ENCODE results near the gene TAF11L5.
"Not testable (repeated sequence)": the region's sequence is repeated elsewhere in the genome, so short reads cannot be mapped to it uniquely, and the experiment has no call there.

The TAF11L5 gene
- 0 reads per million in 2 donors for total RNA-seq

DNA sequence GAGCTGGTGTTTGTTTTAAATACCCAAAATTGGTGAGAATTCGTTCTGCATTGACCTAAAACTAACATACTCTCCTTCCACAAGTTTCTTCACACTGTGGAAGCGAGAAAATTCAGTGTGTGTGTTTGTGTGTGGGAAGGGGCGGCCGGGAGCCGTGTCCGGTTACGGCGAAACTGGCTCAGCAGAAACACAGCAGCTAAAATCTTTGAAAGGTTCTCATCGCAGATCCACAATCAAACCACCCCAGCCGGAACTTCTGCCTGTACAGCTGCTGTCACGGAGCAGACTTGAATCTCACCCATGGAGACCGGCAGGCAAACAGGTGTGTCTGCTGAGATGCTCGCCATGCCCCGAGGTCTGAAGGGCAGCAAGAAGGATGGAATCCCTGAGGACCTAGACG is at the start of gene TAF11L5:
Gene TAF11L5, plus strand, starts transcription at position 301 of the 400 bp plus-strand sequence.
- not testable (repeated sequence) for DNase-seq

DNA sequence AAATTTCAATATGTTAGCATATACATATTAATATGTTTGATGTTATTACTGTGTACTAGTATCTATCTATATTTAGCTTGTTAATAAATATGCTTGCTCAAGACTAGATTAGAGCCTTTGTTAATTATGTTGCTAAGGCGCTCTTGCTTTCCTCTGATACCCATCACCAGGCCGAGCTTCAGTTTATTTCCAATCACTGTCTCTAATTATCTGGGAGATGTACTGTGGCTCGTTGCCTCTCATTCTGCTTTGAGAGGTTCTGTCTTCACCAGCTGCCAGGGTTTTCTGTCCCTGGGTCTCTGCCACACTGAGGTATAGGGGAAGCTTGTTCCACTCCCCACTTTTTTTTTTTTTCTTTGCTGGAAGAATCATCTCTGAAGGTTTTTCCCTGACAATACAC is 48.0 kb upstream of the TAF11L5 start:
- no peak for DNase-seq

DNA sequence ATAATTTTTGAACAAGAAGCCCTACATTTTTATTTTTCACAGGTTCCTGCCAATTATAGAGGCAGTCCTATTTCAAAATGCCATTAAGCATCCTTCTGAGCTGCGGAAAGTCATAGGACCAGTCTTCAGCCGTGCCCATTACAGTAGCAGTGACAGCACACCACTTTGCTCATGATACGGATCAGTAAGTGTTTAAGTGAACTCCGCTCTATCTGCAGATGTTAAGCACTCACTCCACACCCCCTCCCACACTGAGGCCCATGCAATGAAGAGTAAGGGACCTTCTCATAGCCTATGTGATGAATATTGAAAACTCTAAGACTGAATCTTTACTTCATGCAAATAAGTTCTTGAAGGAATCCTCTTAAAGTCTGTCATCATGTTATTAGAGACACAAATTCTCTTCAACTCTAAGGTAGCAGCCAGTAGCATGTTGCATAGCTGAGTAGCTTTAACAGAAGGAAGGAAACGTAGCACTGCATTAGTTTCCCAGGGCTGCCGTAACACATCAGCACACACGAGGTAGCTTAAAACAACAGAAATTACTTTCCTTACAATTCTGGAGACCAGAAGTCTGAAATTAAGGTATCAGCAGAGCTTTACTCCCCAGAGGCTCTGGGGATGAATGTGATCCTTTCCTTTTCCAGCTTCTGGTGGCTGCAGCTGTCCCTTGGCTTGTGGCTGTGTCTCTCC is 47.3 kb upstream of the TAF11L5 start:
- DNase-seq = no peak

DNA sequence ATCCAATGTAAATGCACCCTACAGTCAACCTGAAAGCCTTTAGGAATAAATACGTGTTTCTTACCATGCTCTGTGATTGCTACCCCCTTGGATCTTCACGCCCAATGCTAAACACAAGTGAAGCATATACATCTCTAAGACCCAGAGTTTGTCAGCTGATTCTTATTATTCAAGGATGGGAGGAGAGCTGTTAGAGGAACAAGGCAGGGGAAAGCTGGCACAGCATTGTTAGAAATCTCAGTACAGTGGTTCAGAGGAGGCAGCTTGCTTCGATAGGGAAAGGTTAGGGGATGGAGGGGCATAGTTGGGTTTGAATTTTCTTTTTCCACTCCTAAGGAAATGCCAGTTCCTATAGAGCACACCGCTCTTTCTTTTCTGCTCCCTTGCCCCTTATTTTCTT is 43.7 kb upstream of the TAF11L5 start:
- no peak for DNase-seq

DNA sequence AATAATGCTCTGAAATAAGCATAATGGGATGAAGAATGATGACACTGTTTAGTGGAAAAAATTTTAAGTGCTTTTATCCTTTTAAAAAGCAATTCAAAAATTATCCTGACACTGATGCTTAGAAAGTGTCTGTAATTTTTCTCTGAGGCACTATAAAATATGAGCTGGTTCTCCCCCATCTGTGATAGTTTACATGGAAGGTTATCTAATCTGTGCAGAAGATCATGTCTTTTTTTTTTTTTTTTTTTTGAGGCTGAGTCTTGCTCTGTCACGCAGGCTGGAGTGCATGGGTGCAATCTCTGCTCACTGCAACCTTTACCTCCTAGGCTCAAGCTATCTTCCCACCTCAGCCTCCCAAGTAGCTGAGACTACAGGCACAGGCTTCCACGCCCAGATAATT is 42.2 kb upstream of the TAF11L5 start:
- DNase-seq = no peak

DNA sequence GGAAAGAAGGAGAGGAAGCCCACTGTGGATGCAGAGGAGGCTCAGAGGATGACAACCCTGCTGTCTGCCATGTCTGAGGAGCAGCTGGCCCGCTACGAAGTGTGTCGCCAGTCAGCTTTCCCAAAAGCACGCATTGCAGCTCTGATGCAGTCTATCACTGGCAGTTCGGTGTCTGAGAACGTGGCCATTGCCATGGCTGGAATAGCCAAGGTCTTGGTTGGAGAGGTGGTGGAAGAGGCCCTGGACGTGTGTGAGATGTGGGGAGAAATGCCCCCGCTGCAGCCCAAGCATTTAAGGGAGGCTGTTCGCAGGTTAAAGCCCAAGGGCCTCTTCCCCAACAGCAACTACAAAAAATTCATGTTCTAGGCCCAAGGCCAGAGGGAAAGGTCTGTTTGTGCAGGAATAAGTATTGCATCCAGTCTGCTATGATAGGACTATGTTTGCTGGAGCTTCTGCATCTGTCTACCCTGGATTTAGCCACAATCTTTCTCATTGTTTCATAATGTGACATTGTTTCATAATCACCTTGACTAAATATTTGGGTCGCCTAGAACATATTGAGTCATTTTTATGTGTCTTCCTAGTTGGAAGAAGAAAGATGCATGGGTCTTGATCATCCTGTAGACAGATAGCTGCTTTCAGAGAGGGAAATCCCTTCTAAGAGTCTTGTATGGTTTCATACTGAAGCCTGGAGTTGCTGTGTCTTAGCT is 38.4 kb upstream of the TAF11L5 start:
- not testable (repeated sequence) for DNase-seq

DNA sequence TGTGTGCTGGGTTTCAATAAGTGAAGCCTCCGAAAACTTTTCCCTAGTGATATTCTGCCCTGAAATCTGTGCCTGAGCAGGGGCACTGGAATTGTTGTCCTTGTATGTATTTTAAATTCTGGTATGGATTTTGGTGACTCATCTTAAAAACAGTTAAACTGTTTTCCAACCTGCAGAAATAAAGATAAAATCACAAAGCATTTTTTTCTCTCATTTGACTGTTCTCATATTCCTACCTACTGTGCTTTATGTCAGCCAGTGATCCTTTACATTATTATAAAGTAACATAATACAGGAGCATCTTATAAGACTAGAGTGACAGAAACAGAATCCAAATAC is 37.9 kb upstream of the TAF11L5 start:
- no peak for DNase-seq

DNA sequence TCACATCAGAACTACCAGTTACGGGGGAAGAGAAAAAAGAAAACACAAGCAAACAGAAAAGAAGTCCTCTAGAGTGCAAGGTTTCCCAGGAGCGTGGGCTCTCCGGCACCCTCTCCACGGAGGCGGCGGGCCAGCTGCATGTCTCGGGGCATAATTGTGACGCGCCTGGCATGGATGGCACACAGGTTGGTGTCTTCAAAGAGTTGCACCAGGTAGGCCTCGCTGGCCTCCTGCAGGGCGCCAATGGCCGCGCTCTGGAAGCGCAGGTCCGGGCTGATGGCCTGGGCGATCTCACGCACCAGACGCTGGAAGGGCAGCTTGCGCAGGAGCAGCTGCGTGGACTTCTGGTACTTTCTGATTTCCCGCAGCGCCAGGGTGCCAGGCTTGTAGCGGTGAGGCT is 33.8 kb upstream of the TAF11L5 start:
- not testable (repeated sequence) for DNase-seq

DNA sequence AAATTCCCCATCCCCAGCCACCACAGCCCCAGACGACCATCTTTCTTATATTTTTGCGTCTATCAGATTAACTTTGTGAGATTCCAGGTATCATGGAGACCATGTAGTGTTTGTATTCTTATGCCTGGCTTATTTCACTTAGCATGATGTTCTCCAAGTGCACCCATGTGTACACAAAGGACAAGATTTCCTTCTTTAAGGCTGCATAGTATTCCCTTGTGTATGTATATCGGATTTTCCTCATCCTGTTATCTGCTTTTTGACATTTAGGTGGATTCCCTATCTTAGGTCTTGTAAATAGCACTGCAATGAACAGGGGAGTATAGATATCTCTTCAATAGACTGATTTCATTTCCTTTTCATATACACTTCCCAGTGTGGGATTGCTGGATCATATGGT is 32.3 kb upstream of the TAF11L5 start:
- DNase-seq = no peak

DNA sequence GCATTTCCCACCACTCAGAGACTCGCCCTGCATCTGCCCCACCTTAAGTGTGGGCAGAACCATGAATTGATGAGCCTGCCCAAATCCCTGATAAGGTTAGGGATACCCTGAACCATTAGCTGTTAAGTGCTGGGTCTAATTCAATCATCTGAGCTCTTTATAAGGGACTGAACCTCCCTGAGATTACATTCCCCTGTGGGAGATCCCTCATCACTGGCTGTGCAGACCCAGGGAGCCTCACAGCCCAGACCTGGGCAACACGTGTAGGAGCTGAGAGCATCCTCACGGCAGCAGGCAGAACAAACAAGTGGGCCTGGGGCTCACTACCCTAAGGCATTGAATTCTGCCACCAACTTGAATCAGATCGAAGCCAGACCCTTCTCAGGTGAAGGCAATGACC is 27.6 kb upstream of the TAF11L5 start:
- DNase-seq = no peak

DNA sequence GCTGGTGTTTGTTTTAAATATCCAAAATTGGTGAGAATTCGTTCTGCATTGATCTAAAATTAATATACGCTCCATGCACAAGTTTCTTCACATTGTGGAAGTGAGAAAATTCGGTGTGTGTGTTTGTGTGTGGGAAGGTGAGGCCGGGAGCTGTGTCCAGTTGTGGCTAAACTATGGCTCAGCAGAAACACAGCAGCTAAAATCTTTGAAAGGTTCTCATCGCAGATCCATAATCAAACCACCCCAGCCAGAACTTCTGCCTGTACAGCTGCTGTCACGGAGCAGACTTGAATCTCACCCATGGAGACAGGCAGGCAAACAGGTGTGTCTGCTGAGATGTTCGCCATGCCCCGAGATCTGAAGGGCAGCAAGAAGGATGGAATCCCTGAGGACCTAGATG is 27.1 kb upstream of the TAF11L5 start, which contains the start of gene TAF11L2:
Gene TAF11L2, plus strand, starts transcription at position 301 of the 400 bp plus-strand sequence.
- not testable (repeated sequence) for DNase-seq

DNA sequence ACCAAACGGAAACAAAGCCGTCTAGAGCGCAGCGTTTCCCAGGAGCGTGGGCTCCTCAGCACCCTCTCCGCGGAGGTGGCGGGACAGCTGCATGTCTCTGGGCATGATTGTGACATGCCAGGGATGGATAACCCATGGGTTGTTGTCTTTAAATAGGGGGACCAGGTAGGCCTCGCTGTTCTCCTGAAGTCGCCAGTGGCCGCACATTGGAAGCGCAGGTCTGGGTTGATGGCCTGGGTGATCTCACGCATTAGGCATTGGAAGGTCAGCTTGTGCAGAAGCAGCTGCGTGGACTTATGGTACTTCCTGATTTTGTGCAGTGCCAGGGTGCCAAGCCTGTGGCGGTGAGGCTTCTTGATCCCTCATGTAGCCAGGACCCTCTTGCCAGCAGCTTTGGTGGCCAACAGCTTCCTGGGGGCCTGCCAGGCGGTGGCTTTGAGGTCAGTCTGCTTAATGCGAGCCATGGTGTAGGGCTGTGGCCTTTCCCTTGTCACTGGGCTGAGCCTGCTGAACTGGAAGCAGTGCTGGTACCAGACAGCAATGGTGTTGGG is 13.2 kb upstream of the TAF11L5 start:
- DNase-seq = no peak

DNA sequence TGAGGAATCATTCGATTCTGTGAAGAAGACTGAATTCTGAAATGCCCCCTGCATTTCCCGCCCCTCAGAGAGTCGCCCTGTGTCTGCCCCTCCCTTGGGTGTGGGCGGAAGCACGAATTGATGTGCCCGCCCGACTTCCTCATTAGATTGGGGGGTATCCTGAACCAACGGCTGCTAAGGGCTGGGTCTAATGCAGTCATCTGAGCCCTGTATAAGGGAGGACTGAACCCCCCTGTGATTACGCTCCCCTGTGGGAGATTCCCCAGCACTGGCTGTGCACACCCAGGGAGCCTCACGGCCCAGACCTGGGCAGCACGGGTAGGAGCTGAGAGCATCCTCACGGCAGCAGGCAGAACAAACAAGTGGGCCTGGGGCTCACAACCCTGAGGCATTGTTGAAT is 7.5 kb upstream of the TAF11L5 start:
- not testable (repeated sequence) for DNase-seq

DNA sequence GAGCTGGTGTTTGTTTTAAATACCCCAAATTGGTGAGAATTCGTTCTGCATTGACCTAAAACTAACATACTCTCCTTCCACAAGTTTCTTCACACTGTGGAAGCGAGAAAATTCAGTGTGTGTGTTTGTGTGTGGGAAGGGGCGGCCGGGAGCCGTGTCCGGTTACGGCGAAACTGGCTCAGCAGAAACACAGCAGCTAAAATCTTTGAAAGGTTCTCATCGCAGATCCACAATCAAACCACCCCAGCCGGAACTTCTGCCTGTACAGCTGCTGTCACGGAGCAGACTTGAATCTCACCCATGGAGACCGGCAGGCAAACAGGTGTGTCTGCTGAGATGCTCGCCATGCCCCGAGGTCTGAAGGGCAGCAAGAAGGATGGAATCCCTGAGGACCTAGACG is 7.0 kb upstream of the TAF11L5 start, which contains the start of gene TAF11L3:
Gene TAF11L3, plus strand, starts transcription at position 301 of the 400 bp plus-strand sequence.
- not testable (repeated sequence) for DNase-seq

DNA sequence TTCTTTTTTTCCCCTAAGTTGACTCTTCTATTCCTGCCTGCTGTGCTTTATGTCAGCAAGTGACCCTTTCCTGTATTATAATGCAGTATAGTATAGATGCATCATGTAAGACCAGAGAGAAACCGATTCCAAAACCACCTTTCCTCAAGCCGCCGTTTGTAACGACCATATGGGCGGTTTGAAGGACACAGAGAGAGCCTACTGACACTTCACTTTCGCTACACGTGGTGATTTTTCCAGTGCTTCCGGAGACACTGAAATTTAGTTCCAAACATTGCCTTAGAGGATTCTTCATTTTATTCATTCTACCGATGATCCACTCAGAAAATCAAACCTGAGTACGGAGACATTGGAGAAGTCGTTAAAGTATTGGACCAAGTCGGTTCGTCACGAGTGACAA is 5.5 kb upstream of the TAF11L5 start:
- not testable (repeated sequence) for DNase-seq

DNA sequence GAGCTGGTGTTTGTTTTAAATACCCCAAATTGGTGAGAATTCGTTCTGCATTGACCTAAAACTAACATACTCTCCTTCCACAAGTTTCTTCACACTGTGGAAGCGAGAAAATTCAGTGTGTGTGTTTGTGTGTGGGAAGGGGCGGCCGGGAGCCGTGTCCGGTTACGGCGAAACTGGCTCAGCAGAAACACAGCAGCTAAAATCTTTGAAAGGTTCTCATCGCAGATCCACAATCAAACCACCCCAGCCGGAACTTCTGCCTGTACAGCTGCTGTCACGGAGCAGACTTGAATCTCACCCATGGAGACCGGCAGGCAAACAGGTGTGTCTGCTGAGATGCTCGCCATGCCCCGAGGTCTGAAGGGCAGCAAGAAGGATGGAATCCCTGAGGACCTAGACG is 3.5 kb upstream of the TAF11L5 start, which contains the start of gene TAF11L4:
Gene TAF11L4, plus strand, starts transcription at position 301 of the 400 bp plus-strand sequence.
- not testable (repeated sequence) for DNase-seq

DNA sequence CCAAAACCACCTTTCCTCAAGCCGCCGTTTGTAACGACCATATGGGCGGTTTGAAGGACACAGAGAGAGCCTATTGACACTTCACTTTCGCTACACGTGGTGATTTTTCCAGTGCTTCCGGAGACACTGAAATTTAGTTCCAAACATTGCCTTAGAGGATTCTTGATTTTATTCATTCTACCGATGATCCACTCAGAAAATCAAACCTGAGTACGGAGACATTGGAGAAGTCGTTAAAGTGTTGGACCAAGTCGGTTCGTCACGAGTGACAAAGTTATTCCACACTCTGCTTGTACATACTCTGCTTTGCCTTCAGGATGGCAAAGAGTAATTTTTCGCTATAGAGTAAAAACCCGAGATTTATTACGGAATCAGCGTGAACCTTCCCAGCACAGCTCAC is 1.5 kb downstream of the TAF11L5 start:
- not testable (repeated sequence) for DNase-seq

DNA sequence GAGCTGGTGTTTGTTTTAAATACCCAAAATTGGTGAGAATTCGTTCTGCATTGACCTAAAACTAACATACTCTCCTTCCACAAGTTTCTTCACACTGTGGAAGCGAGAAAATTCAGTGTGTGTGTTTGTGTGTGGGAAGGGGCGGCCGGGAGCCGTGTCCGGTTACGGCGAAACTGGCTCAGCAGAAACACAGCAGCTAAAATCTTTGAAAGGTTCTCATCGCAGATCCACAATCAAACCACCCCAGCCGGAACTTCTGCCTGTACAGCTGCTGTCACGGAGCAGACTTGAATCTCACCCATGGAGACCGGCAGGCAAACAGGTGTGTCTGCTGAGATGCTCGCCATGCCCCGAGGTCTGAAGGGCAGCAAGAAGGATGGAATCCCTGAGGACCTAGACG is 3.3 kb downstream of the TAF11L5 start, which contains the start of gene TAF11L6:
Gene TAF11L6, plus strand, starts transcription at position 301 of the 400 bp plus-strand sequence.
- not testable (repeated sequence) for DNase-seq
